Measurements from ENCODE around the gene RBM24. TPM values are rescaled to one million over a fixed set of nuclear protein-coding genes. Genes with fewer than 3 reads are reported as not detected.
A peak's percentile ranks its signal among the peaks of the same experiment; 100 is the strongest.
"Not testable (repeated sequence)": the region's sequence is repeated elsewhere in the genome, so short reads cannot be mapped to it uniquely, and the experiment has no call there.

The RBM24 gene
- total and polyA plus RNA-seq, 4 donors, result 0.21 to 0.42 (median 0.28) TPM

- no peak for TF ChIP-seq CTCF (IDR thresholded peaks at IDR 0.05; ENCODE audit: low read depth, low read length, missing input control)
- TF ChIP-seq ATF3 (IDR thresholded peaks at IDR 0.05), result peak; percentile 96
- peak in 1 of 2 donors; percentile 55 for TF ChIP-seq GABPA (IDR thresholded peaks at IDR 0.05 in 1 of 2, conservative IDR thresholded peaks at IDR 0.05 in 1 of 2)
- TF ChIP-seq MAX (IDR thresholded peaks at IDR 0.05), result no peak
- TF ChIP-seq SP1 (IDR thresholded peaks at IDR 0.05), result peak; percentile 100
- peak; percentile 80 for TF ChIP-seq FOXA2 (IDR thresholded peaks at IDR 0.05)
- peak; percentile 63 for TF ChIP-seq FOXA1 (IDR thresholded peaks at IDR 0.05)
Measured at GRCh38 chr6:17311595-17312311, 30.6 kb downstream of the RBM24 start (continued).

- not testable (repeated sequence) for H3K4me3 ChIP-seq (ENCODE audit: low read depth in 1 of 3, low read length in 3 of 3); H3K27me3 ChIP-seq (ENCODE audit: control insufficient read depth in 4 of 4, insufficient read depth in 4 of 4, low read length in 3 of 4); H3K9me3 ChIP-seq (ENCODE audit: control insufficient read depth in 4 of 4, low read length in 3 of 4); H3K36me3 ChIP-seq (ENCODE audit: control insufficient read depth in 4 of 4, insufficient read depth in 3 of 4, low read depth in 1 of 4, low read length in 3 of 4); H3K9ac ChIP-seq (ENCODE audit: low read depth in 1 of 2, low read length in 2 of 2); DNase-seq (ENCODE audit: low spot score)
- Histone ChIP-seq H3K27ac (ENCODE audit: low read depth in 1 of 2, low read length in 2 of 2) (peak overlapping the region in 1 of 2 donors; percentile 89), H3K4me1 (ENCODE audit: control insufficient read depth in 4 of 4, insufficient read depth in 4 of 4, low read length in 3 of 4) (peaks cover 2 to 14% (median 7%) of the 10 kb centered on the region in 4 donors)
- 97% methylated on average over 7 of the region's 7 CpGs for WGBS
Measured at GRCh38 chr6:17313238-17313637, 32.1 kb downstream of the RBM24 start.

- Histone ChIP-seq H3K4me1 (ENCODE audit: control insufficient read depth in 4 of 4, insufficient read depth in 4 of 4, low read length in 3 of 4) (peaks cover 2 to 14% (median 7%) of the 10 kb centered on the region in 4 donors), H3K27ac (ENCODE audit: low read depth in 1 of 2, low read length in 2 of 2) (no peak overlapping the region), H3K4me3 (ENCODE audit: low read depth in 1 of 3, low read length in 3 of 3) (no peak overlapping the region), H3K36me3 (ENCODE audit: control insufficient read depth in 4 of 4, insufficient read depth in 3 of 4, low read depth in 1 of 4, low read length in 3 of 4) (no peaks in the 10 kb centered on the region), H3K27me3 (ENCODE audit: control insufficient read depth in 4 of 4, insufficient read depth in 4 of 4, low read length in 3 of 4) (no peaks in the 10 kb centered on the region), H3K9ac (ENCODE audit: low read depth in 1 of 2, low read length in 2 of 2) (no peak overlapping the region), H3K9me3 (ENCODE audit: control insufficient read depth in 4 of 4, low read length in 3 of 4) (no peaks in the 10 kb centered on the region)
- no peak for TF ChIP-seq YY1 (IDR thresholded peaks at IDR 0.05)
- TF ChIP-seq HNF4G (IDR thresholded peaks at IDR 0.05), result no peak
- TF ChIP-seq MAX (IDR thresholded peaks at IDR 0.05), result no peak
- no peak for TF ChIP-seq REST (IDR thresholded peaks at IDR 0.05)
- TF ChIP-seq EGR1 (IDR thresholded peaks at IDR 0.05; ENCODE audit: low read depth in 2 of 2), result no peak
- TF ChIP-seq FOXA1 (IDR thresholded peaks at IDR 0.05), result no peak
- no peak for TF ChIP-seq RXRA (IDR thresholded peaks at IDR 0.05)
- TF ChIP-seq FOXA2 (IDR thresholded peaks at IDR 0.05), result no peak
- TF ChIP-seq GABPA (IDR thresholded peaks at IDR 0.05 in 1 of 2, conservative IDR thresholded peaks at IDR 0.05 in 1 of 2), result no peak
- TF ChIP-seq TAF1 (conservative IDR thresholded peaks at IDR 0.05), result no peak
- TF ChIP-seq SP1 (IDR thresholded peaks at IDR 0.05), result no peak
- no peak for TF ChIP-seq JUND (IDR thresholded peaks at IDR 0.05)
- TF ChIP-seq ATF3 (IDR thresholded peaks at IDR 0.05), result no peak
- no peak for TF ChIP-seq ZBTB33 (IDR thresholded peaks at IDR 0.05)
- TF ChIP-seq NR2F2 (IDR thresholded peaks at IDR 0.05), result no peak
- TF ChIP-seq HNF4A (conservative IDR thresholded peaks at IDR 0.05), result no peak
- TF ChIP-seq RAD21 (IDR thresholded peaks at IDR 0.05), result no peak
- WGBS, result 97% methylated on average over 6 of the region's 6 CpGs
- no peak for DNase-seq (ENCODE audit: low spot score)
Measured at GRCh38 chr6:17313971-17314370, 32.8 kb downstream of the RBM24 start.
